GM18502 (cell line): ENCODE data around the gene TLE2.
"Not testable (repeated sequence)": the region's sequence is repeated elsewhere in the genome, so short reads cannot be mapped to it uniquely, and the experiment has no call there.

Experiments
- ATAC-seq: cut with Tn5 transposase; IDR thresholded peaks from one replicate; pipeline ENCODE4 v1.9.1; 2021; ENCODE audit warnings: mild to moderate bottlenecking; ENCODE audit not compliant: unreplicated experiment, poor library complexity

The TLE2 gene

DNA sequence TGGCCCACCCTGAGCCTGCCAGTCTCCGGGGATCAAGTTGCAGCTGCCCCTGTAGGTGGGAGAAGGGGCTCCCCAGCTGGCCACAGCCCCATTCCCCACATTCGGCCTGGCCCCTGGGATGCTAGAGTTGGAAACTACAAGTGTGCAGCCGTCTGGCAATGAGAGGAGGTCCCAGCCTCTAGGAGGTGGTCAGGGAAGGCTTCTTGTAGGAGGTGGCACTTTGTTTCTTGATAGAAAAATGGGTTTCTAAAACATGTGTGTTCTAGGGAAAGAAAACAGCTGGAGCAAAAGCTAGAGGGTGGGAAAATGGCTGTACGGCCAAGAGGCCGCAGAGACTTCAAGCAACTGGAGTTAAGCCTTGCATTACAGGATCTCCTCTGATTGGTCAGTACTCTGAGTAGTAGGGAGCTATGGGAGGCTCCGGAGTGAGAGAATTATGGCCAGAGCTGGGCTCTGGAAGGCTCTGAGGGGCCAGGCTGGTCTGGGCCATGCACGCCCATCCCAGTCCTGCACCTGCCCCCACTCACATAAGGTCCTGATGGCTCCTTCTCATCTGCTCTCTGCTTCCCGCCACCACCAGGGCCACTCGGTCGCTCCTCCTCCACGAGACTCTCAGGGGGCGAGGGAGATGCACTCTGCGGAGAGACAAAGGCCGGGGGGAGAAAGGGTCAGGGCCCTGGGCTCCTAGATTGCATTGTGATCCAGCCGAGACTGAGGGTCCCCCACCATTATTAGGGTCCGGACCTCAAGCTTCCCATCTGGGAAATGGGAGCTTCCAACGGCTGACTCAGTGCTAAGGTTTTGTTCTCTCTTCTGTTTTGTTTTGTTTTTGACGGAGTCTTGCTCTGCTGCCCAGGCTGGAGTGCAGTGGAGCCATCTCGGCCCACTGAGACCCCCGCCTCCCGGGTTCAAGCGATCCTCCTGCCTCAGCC is 13.7 kb downstream of the TLE2 start:
- no peak for ATAC-seq

DNA sequence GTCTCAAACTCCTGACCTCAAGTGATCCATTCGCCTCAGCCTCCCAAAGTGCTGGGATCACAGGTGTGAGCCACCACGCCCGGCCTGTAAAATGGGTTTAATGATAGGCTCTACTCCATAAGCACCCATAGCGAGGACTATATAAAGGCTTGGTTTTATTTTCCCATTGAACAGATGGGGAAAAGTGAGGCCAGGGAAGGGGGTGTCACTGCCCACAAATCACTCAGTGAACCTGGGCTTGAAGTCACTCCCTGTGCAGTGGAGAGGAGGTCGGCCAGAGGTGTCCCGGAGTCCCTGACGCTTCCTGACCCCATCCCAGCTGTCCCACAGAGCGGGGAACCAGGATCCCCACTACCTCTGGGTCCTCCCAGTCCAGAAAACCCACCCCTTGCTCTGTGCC is 14.9 kb downstream of the TLE2 start:
- ATAC-seq = no peak

DNA sequence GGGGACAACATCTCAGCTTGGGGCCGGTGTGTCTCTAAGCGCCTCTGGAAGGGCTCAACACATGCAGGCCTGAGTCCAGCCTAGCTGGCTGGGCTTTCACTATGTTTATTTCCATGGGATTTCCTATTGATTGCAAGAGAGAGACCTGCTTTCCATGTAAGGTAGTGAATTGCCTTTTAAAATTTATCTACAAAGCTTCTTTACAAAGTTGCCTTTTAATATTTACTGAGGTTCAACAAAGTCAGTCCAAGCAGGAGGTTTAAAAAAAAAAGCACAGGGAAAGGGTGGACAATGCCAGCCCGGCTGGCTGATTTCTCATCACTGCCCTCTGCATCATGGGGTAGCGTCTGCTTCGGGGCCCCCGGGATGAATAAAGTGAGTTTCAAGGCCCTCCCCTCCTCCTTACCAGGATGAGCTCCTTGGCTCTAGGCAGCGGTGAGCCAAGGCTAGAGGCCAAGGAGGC is 15.8 kb downstream of the TLE2 start:
- no peak for ATAC-seq

DNA sequence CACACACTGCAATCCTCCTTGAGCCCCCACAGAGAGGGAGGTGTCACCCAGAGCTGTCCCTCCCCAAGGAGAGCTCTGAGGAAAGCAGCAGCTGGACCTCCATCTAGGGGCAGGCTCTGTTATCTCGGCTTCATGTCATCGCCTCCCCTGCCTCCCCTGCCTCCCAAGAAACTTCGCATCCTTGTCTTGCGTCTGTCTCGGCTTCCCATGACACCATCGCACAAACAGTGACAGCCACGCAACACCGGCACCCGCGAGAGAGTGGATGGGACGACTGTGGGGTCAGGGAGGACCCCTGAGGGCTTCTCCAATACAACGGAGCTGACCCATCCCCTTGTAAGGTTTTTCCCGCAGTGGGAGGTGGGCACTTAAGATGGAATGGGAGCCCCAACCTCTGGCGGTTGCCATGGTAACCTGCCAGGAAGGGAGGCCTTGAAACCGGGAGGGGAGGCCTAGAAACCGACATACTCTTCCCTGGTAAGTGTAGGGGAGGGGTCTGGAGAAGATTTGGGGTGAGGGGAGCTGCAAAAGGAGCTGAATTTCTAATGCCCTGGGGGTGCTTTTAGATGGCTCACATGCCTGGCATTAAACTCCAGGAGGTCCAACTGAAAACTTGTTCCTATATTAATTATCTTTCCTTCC is 16.3 kb downstream of the TLE2 start:
- no peak for ATAC-seq

DNA sequence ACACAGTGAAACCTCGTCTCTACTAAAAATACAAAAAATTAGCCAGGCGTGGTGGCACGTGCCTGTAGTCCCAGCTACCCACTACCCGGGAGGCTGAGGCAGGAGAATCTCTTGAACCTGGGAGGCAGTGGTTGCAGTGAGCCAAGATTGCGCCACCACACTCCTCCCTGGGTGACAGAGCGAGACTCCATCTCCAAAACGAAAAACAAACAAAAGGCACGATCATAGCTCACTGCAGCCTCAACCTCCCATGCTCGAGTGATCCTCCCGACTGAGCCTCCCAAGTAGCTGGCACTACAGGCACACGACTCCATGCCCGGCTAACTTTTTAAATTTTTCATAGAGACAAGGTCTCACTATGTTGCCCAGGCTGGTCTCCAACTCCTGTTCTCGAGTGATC is 17.0 kb downstream of the TLE2 start:
- ATAC-seq = not testable (repeated sequence)

DNA sequence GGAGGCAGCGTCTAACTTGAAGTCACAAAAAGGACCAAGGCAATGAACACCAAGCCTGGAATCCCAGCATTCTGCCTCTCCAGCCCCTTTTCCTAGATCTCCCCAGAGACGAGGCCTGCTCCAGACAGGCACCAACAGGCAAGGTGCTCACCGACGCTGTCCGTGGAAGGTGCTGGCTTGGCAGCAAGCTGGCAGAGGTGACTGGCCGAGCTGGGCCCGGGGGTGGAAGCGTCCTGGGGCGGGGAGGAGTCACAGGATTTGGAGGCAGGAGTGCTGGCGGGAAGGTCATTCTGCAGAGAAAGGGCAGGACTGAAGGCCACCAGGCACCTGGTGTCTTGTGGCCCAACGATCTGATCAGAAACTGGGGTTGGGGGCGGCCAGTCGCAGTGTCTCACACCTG is 18.2 kb downstream of the TLE2 start:
- ATAC-seq = no peak

DNA sequence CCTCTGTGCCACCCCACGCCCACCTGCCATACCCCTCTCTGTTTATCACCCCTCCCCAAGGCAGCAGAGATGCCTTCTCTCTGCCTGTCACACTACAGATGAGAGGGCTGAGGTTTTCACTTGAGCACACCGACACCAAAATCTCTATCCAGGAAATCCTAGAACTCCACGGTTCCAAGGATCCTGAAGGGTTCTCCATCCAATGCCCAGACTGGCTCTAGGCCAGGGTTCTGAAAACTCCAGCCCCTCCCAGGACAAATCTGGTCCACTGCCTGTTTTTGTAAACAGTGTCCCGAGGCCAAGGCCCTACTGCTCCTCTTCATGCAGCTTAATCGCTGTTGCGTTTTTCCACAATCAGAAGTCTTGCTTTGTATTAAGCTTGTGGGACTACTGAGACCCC is 20.1 kb downstream of the TLE2 start:
- ATAC-seq = no peak

DNA sequence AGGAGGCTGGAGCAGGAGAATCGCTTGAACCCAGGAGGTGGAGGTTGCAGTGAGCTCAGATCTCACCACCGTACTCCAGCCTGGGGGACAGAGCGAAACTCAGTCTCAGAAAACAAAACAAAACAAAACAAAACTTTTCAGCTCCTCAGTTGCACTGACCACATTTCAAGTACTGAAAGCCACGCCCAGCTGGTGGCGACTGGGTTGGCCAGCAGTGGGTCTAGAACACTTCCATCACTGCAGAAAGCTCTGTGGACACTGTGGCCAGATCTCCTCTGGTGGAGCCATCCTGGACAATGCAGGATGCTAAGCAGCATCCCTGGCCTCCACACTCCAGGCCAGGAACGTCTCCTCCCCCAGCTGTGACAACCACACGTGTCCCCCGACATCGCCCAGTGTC is 21.1 kb downstream of the TLE2 start:
- ATAC-seq = no peak

DNA sequence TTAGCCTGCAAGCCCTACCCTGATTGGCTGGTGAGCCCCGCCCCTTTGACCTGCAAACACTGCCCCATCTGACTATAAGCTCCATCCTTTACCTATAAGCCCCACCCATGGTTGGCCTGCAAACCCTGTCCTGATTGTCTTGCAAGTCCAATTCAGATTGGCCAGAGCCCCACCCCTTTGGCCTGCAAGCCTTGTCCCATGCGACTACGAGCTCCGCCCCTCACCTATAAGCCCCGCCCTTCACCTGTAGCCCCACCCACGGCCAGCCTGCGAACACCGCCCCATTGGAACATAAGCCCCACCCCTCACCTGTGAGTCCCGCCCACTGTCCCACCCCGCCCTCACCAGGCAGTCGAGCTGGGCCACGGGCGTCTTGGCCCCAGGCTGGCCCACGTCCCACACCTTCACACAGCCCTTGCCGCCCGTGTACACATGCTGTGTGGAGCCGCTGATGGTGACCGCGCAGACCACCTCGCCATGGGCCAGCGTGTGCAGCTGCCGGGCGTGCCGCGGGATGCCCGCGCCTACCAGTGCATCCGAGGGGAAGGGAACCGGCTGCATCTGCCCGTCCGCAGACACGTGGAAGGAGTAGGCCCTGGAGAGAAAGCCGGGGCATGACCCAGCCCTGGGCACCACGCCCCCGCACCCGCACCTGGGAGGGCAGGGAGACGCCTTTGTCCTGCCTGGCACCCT is 22.9 kb downstream of the TLE2 start:
- ATAC-seq = no peak

DNA sequence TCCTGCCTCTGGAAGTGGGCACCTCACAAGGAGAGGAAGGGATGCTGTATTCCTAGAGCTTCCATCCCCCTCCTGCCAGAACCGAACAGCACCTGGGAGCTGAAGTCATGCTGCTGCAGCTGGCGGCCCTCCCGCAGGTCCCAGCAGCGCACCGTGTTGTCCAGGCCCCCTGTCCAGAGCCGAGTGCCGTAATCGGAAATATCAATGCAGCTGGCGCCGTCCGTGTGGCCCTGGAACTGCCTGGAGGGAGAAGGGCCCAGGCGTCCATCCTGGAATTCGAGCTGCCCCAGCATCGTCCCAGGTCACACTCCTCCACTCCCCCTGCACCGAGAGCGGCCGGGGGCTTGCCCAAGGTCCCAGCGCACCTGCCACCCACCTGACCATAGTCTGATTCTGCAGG is 23.7 kb downstream of the TLE2 start:
- ATAC-seq = no peak

DNA sequence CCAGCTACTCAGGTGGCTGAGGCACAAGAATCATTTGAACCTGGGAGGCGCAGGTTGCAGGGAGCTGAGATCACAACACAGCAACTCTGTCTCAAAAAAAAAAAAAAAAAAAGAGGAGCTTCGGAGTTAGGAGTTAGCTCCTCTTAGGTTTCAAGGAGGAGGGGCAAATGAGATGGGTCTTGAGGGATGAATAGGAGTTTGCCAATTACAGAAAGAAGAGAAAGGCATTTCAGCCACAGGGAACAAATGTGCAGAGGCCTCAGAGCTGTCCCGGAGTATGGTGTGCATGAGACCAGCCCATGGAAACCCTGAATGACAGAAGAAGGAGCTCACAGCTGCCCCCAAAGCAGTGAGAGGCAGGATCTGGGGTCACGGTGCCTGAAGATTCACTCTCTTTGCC is 24.6 kb downstream of the TLE2 start:
- no peak for ATAC-seq

DNA sequence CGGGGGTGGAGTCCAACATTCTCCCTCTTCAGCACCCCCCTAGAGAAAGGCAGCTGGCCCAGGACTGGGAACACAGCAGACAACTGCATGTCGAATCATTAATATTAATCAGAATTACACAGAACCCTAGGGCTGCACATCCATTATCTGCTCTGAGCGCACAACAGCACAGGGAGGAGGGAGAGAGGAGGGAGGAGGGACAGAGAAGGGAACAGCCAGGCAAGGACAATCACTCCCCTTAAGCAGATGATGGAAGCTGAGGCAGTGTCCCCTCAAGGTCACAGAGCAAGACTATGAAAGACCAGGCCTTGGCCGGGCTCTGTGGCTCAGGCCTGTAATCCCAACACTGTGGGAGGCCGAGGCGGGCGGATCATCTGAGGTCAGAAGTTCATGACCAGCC is 26.0 kb downstream of the TLE2 start:
- ATAC-seq = no peak

DNA sequence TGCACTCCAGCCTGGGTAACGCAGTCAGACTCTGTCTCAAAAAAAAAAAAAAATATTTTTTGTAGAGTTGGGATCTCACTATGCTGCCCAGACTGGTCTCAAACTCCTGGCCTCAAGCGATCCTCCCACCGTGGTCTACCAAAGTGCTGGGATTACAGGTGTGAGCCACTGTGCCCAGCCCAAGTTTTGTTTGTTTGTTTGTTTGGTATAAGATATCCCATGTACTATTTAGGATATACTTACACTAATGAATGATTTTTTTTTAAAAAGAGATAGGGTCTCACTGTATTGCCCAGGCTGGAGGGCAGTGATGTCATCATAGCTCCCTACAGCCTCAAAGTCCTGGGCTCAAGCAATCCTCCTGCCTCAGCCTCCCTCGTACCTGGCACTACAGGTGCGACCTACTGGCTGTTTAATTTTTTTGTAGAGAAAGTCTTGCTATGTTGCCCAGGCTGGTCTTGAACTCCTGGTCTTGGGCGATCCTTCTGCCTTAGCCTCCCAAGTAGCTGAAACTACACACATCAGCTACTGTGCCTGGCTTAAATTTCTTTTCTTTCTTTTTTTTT is 27.8 kb downstream of the TLE2 start:
- no peak for ATAC-seq

DNA sequence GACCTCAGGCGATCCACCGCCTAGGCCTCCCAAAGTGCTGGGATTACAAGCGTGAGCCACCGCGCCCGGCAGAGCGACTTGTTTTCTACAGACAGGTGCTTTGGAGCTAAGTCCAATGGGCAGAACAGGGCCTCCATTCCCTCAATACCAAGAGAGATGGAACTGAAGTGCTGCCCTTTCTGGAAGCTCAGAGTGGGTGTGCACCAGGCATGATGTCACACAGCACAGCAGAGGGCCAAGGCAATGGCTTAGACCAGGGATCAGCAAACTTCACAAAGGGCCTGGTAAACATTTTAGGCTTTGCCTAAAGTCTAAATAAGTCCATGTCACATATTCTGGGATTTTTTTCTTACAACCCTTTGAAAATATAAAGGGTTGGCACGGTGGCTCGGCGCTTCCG is 30.4 kb downstream of the TLE2 start:
- ATAC-seq = no peak

DNA sequence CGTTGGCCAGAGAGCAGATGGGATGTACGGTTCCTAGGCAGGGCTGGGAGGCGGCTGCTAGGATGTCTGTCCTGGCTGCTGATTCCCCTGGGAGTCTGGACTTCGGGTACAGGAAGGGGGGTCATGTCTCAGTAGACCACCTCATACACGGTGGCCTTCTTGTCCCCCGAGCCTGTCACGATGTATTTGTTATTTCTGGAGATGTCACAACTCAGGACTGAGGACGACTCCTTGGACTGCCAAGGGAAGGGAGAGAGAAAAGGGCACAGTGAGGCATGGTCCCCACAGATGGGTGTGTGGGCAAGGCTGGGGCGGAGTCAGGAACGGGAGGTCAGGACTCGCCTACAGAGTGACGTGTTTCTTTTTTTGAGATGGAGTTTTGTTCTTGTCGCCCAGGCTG is 31.4 kb downstream of the TLE2 start:
- no peak for ATAC-seq

DNA sequence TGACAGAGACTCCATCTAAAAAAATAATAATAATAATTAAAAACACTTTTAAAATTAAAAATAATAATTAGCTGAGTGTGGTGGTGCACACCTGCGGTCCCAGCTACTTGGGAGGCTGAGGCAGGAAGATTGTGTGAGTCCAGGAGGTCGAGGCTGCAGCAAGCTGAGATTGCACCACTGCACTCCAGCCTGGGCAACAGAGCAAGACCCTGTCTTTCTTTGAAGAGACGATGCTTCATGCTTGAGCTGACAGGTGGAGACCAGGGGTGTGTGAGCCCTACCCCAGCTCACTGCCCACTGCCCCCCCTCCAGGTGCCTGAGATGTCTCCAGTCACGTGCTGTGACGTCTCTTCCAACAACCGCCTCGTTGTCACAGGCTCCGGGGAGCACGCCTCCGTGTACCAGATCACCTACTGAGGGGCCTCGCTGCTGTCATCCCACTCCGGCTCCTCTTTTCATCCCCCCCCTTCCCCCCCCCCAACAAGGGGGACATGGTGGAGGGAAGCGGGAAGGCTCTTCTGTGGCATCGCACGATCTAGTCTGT is 34.4 kb downstream of the TLE2 start:
- ATAC-seq = no peak

DNA sequence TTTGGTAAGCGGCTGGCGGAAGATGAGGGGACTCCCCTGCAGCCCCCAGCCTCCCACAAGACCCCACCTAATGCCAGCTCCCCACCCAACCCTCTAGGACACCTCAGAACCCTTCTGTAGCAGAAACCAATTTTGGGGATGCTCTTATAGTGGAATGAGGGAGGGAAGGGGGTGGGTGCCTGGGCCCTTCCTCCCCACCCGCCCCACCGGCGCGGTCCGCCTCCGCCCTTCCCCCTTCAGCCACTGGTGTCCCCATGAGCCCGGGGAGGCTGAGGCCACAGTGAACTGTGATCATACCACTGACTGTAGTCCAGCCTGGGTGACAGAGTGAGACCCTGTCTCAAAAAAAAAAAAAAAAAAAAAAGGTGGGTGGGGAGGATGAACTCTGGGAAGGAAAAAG is 35.5 kb downstream of the TLE2 start:
- no peak for ATAC-seq

DNA sequence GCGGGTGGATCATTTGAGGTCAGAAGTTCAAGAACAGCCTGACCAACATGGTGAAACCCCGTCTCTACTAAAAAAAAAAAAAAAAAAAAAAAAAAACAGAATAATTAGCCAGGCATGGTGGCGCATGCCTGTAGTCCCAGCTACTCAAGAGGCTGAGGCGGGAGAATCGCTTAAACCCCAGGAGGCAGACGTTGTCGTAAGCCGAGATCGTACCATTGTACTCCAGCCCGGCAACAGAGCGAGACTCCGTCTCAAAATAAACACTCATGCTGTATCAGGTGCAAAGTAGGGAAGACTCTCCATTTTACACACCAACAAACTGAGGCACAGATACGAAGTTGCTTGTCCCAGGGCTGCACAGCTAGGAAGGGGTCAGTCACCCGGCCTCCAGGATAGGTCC is 36.1 kb downstream of the TLE2 start:
- ATAC-seq = no peak

DNA sequence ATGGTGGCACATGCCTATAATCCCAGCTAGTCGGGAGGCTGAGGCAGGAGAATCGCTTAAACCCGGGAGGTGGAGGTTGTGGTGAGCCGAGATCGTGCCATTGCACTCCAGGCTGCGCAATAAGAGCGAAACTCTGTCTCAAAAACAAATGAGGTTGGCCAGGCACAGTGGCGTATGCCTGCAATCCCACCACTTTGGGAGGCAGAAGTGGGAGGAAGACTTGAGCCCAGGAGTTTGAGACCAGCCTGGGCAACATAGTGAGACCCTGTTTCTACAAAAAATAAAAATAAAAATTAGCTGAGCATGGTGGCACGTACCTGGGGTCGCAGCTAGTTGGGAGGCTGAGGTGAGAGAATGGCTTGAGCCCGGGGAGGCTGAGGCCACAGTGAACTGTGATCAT is 36.7 kb downstream of the TLE2 start:
- ATAC-seq = not testable (repeated sequence)

DNA sequence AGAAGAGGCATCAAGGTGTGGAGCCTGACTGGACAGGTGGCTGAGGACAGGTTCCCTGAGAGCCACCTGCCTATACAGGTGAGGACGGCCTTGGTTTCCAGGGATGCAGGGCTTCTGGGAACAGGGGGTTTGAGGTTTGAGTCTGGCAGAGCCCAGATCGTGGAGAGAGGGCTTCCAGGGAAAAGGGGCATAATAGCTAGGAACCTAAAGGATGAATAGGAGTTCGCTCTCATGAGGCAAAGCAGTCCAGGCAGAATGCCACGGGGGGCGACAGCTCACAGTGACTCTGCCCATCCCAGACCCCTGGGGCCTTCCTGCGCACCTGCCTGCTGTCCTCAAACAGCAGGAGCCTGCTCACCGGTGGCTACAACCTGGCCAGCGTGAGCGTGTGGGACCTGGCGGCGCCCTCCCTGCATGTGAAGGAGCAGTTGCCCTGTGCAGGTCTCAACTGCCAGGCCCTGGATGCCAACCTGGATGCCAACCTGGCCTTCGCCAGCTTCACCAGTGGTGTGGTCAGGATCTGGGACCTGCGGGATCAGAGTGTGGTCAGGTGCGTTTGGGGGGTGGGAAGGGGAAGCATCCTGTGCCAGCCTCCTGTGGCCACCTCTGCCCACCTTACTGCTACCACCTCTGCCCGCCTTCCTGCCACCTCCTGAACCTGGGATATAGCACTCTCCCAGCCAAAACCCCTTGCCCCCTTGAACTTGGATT is 39.7 kb downstream of the TLE2 start:
- ATAC-seq = no peak
